ENCODE data around the gene NEIL1. TPM values are rescaled to one million over a fixed set of nuclear protein-coding genes. Genes with fewer than 3 reads are reported as not detected.

The NEIL1 gene
- total and polyA plus RNA-seq, 10 of the 15 experiments (the other 5 are each of a cell fraction or from before 2014, with no cell fraction given) = 0.10 to 2.3 (median 0.66) TPM

DNA sequence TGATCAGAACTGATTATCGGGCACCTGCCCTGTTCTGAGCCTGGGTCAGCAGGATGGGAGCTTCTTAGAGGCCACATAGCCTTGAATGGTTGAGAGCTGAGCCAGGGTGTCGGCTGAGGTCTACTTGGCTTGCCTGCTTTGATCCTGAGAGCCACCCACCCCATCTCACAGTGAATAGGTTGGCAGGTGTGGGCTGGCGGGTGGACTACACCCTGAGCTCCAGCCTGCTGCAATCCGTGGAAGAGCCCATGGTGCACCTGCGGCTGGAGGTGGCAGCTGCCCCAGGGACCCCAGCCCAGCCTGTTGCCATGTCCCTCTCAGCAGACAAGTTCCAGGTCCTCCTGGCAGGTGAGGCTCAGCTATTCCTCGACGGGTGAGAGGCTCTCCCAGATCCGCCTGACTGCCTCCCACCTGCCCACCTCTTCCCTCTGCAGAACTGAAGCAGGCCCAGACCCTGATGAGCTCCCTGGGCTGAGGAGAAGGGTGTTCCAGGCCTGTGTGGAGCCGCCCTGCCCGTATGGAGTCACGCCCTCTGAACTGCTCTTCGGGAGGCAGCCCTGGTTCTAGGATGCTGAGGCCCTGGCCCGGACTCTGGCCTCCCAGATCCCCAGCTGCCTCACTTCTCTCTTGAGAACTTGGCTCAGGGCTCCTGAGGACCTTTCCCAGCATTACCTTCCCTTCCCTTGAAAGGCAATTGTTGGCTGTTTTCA, 7.2 kb upstream of the NEIL1 start (continued):
- TF ChIP-seq, protein P1, sequence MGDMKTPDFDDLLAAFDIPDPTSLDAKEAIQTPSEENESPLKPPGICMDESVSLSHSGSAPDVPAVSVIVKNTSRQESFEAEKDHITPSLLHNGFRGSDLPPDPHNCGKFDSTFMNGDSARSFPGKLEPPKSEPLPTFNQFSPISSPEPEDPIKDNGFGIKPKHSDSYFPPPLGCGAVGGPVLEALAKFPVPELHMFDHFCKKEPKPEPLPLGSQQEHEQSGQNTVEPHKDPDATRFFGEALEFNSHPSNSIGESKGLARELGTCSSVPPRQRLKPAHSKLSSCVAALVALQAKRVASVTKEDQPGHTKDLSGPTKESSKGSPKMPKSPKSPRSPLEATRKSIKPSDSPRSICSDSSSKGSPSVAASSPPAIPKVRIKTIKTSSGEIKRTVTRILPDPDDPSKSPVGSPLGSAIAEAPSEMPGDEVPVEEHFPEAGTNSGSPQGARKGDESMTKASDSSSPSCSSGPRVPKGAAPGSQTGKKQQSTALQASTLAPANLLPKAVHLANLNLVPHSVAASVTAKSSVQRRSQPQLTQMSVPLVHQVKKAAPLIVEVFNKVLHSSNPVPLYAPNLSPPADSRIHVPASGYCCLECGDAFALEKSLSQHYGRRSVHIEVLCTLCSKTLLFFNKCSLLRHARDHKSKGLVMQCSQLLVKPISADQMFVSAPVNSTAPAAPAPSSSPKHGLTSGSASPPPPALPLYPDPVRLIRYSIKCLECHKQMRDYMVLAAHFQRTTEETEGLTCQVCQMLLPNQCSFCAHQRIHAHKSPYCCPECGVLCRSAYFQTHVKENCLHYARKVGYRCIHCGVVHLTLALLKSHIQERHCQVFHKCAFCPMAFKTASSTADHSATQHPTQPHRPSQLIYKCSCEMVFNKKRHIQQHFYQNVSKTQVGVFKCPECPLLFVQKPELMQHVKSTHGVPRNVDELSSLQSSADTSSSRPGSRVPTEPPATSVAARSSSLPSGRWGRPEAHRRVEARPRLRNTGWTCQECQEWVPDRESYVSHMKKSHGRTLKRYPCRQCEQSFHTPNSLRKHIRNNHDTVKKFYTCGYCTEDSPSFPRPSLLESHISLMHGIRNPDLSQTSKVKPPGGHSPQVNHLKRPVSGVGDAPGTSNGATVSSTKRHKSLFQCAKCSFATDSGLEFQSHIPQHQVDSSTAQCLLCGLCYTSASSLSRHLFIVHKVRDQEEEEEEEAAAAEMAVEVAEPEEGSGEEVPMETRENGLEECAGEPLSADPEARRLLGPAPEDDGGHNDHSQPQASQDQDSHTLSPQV (IDR thresholded peaks at IDR 0.05) = no peak
- TF ChIP-seq ETV6 (conservative IDR thresholded peaks at IDR 0.05 in 1 of 2, IDR thresholded peaks at IDR 0.05 in 1 of 2; ENCODE audit: borderline replicate concordance in 1 of 2, low read depth in 1 of 2) (no peak), EGR1 (IDR thresholded peaks at IDR 0.05; ENCODE audit: borderline replicate concordance in 1 of 2, low read depth in 2 of 2, low read length in 2 of 2) (no peak), RFX5 (IDR thresholded peaks at IDR 0.05; ENCODE audit: low read depth, low read length) (no peak)

DNA sequence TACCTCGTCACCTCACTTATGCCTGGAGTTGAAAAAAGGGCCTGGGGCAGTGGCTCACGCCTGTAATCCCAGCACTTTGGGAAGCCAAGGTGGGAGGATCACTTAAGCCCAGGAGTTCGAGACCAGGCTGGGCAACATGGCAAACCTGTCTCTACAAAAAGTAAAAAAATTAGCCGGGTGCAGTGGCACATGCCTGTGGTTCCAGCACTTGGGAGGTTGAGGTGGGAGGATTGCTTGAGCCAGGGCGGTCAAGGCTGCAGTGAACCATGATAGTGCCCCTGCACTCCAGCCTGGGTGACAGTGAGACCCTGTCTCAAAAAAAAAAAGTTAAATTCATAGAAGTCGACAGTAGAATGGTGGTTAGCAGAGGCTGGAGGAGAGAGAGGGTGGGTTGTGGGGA, 4.6 kb upstream of the NEIL1 start:
- Histone ChIP-seq H4K20me1 (ENCODE audit: control insufficient read depth, insufficient read depth) (no peaks in the 10 kb centered on the region), H3K36me3 (ENCODE audit: control insufficient read depth in 2 of 2, insufficient read depth in 2 of 2, low read length in 1 of 2) (peaks cover 0 to 5% of the 10 kb centered on the region in 2 experiments; a peak in 1 of 4 replicates), H3K27me3 (replicated peaks in 1 of 2; ENCODE audit: control insufficient read depth in 2 of 2, insufficient read depth in 2 of 2, low read length in 1 of 2) (peaks cover 2 to 5% of the 10 kb centered on the region in 2 experiments), H3K9me3 (replicated peaks; ENCODE audit: control insufficient read depth, insufficient read depth, low read length) (no peaks in the 10 kb centered on the region; the same call in 2 of the 3 replicates), H3K79me2 (ENCODE audit: control insufficient read depth, insufficient read depth, low read length) (no peaks in the 10 kb centered on the region), H3K4me2 (ENCODE audit: control insufficient read depth, insufficient read depth) (no peak overlapping the region), H3K9ac (ENCODE audit: control insufficient read depth, insufficient read depth, low read length) (no peak overlapping the region), H3K4me1 (ENCODE audit: control insufficient read depth, insufficient read depth, low read length) (peaks cover 7% of the 10 kb centered on the region), H3K27ac (ENCODE audit: control insufficient read depth, insufficient read depth) (no peak overlapping the region), H3K4me3 (no peak overlapping the region), H2AFZ (ENCODE audit: control insufficient read depth, low read depth, low read length) (no peak overlapping the region)
- RAD21 ChIA-PET (ENCODE audit: unreplicated experiment) = interaction anchor here (1.2 kb wide), 1 partner anchor 26 kb away, joined by 3 read pairs; no protein-coding TSS in a partner anchor
- CTCF ChIA-PET = no interaction called here
- intact Hi-C loops (cut with micrococcal nuclease; ENCODE audit: unreplicated experiment) (no loop called here), in situ Hi-C loops (cut with MboI) (no loop called here)
- no peak for FAIRE-seq
- ATAC-seq = no peak
- SMC1A ChIA-PET (ENCODE audit: uncharacterized antibody, unreplicated experiment) = no interaction called here
- 96% methylated on average over 6 of the region's 6 CpGs for WGBS (ENCODE audit: insufficient coverage, insufficient replicate concordance, low lambda C conversion rate, missing lambda C conversion rate)
- POLR2A ChIA-PET = no interaction called here
- no TSS peak for BruUV-seq (replicated peaks)
- DNase-seq (ENCODE audit: low read depth, low spot score) = no peak
- no peak for TF ChIP-seq SPI1 (IDR thresholded peaks at IDR 0.05; ENCODE audit: borderline replicate concordance, insufficient read depth, low read depth, low read length)
- TF ChIP-seq, protein P2, sequence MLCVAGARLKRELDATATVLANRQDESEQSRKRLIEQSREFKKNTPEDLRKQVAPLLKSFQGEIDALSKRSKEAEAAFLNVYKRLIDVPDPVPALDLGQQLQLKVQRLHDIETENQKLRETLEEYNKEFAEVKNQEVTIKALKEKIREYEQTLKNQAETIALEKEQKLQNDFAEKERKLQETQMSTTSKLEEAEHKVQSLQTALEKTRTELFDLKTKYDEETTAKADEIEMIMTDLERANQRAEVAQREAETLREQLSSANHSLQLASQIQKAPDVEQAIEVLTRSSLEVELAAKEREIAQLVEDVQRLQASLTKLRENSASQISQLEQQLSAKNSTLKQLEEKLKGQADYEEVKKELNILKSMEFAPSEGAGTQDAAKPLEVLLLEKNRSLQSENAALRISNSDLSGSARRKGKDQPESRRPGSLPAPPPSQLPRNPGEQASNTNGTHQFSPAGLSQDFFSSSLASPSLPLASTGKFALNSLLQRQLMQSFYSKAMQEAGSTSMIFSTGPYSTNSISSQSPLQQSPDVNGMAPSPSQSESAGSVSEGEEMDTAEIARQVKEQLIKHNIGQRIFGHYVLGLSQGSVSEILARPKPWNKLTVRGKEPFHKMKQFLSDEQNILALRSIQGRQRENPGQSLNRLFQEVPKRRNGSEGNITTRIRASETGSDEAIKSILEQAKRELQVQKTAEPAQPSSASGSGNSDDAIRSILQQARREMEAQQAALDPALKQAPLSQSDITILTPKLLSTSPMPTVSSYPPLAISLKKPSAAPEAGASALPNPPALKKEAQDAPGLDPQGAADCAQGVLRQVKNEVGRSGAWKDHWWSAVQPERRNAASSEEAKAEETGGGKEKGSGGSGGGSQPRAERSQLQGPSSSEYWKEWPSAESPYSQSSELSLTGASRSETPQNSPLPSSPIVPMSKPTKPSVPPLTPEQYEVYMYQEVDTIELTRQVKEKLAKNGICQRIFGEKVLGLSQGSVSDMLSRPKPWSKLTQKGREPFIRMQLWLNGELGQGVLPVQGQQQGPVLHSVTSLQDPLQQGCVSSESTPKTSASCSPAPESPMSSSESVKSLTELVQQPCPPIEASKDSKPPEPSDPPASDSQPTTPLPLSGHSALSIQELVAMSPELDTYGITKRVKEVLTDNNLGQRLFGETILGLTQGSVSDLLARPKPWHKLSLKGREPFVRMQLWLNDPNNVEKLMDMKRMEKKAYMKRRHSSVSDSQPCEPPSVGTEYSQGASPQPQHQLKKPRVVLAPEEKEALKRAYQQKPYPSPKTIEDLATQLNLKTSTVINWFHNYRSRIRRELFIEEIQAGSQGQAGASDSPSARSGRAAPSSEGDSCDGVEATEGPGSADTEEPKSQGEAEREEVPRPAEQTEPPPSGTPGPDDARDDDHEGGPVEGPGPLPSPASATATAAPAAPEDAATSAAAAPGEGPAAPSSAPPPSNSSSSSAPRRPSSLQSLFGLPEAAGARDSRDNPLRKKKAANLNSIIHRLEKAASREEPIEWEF (IDR thresholded peaks at IDR 0.05; ENCODE audit: insufficient replicate concordance, low read depth, low read length) = no peak
- TF ChIP-seq, protein P3, sequence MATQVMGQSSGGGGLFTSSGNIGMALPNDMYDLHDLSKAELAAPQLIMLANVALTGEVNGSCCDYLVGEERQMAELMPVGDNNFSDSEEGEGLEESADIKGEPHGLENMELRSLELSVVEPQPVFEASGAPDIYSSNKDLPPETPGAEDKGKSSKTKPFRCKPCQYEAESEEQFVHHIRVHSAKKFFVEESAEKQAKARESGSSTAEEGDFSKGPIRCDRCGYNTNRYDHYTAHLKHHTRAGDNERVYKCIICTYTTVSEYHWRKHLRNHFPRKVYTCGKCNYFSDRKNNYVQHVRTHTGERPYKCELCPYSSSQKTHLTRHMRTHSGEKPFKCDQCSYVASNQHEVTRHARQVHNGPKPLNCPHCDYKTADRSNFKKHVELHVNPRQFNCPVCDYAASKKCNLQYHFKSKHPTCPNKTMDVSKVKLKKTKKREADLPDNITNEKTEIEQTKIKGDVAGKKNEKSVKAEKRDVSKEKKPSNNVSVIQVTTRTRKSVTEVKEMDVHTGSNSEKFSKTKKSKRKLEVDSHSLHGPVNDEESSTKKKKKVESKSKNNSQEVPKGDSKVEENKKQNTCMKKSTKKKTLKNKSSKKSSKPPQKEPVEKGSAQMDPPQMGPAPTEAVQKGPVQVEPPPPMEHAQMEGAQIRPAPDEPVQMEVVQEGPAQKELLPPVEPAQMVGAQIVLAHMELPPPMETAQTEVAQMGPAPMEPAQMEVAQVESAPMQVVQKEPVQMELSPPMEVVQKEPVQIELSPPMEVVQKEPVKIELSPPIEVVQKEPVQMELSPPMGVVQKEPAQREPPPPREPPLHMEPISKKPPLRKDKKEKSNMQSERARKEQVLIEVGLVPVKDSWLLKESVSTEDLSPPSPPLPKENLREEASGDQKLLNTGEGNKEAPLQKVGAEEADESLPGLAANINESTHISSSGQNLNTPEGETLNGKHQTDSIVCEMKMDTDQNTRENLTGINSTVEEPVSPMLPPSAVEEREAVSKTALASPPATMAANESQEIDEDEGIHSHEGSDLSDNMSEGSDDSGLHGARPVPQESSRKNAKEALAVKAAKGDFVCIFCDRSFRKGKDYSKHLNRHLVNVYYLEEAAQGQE (IDR thresholded peaks at IDR 0.05; ENCODE audit: low read depth, low read length) = no peak
